Osteocyte (in vitro differentiated cells): ENCODE measurements around the gene DBP. TPM values are rescaled to one million over a fixed set of nuclear protein-coding genes. Genes with fewer than 3 reads are reported as not detected.

Experiments used
- DNase-seq: peaks from one replicate; pipeline ENCODE4 v3.0.0; 2021; ENCODE audit warnings: mixed read lengths; ENCODE audit not compliant: unreplicated experiment; ENCODE audit errors: extremely low spot score
- H3K27ac Mint-ChIP-seq: one replicate; pipeline ENCODE4 v1.8.0; 2021; ENCODE audit warnings: mild to moderate bottlenecking, mixed read lengths; ENCODE audit not compliant: unreplicated experiment
- H3K27me3 Mint-ChIP-seq: one replicate; pipeline ENCODE4 v1.8.0; 2021; ENCODE audit warnings: mixed read lengths; ENCODE audit not compliant: unreplicated experiment
- H3K36me3 Mint-ChIP-seq: one replicate; pipeline ENCODE4 v1.8.0; 2021; ENCODE audit warnings: mixed read lengths; ENCODE audit not compliant: unreplicated experiment
- H3K4me1 Mint-ChIP-seq: one replicate; pipeline ENCODE4 v1.8.0; 2021; ENCODE audit warnings: mixed read lengths; ENCODE audit not compliant: unreplicated experiment
- H3K4me3 Mint-ChIP-seq: one replicate; pipeline ENCODE4 v1.8.0; 2021; ENCODE audit warnings: mild to moderate bottlenecking, moderate library complexity, mixed read lengths; ENCODE audit not compliant: unreplicated experiment
- H3K9me3 Mint-ChIP-seq: one replicate; pipeline ENCODE4 v1.8.0; 2021; ENCODE audit warnings: mixed read lengths; ENCODE audit not compliant: unreplicated experiment
- CTCF ChIP-seq: fragments of 200-600 bp; sonication (generic); IDR thresholded peaks from 2 replicates; pipeline ENCODE4 v1.5.0; 2021; ENCODE audit warnings: antibody characterized with exemption, mild to moderate bottlenecking, moderate library complexity
- total RNA-seq: library from RNA; stranded (reverse); gene quantifications from 2 replicates; pipeline ENCODE4 v1.2.1, GENCODE V29; 2021

The DBP gene
- total RNA-seq, 1 donor from 2014 or later, result 20.3 TPM

GRCh38 chr19:48616491-48617056 is 20.6 kb downstream of the DBP start:
- H3K27ac Mint-ChIP-seq, result no peak overlapping the region
- no peaks in the 10 kb centered on the region for H3K9me3 Mint-ChIP-seq
- TF ChIP-seq CTCF, result no peak
- DNase-seq, result no peak
- peaks cover 17% of the 10 kb centered on the region for H3K36me3 Mint-ChIP-seq
- H3K4me3 Mint-ChIP-seq, result peak overlapping the region; percentile 96
- H3K27me3 Mint-ChIP-seq, result no peaks in the 10 kb centered on the region
- peaks cover 36% of the 10 kb centered on the region for H3K4me1 Mint-ChIP-seq

GRCh38 chr19:48616041-48616436 is 21.1 kb downstream of the DBP start:
- no peak for TF ChIP-seq CTCF
- no peak for DNase-seq

GRCh38 chr19:48615231-48616040 is 21.7 kb downstream of the DBP start:
- Mint-ChIP-seq H3K9me3 (no peaks in the 10 kb centered on the region), H3K27ac (no peak overlapping the region), H3K4me3 (no peak overlapping the region), H3K4me1 (peaks cover 33% of the 10 kb centered on the region), H3K27me3 (no peaks in the 10 kb centered on the region), H3K36me3 (peaks cover 14% of the 10 kb centered on the region)
- no peak for TF ChIP-seq CTCF
- no peak for DNase-seq

More at GRCh38 chr19:48616041-48616436, 21.1 kb downstream of the DBP start:
- H3K4me1 Mint-ChIP-seq, result peaks cover 33% of the 10 kb centered on the region
- H3K36me3 Mint-ChIP-seq, result peaks cover 14% of the 10 kb centered on the region
- H3K9me3 Mint-ChIP-seq, result no peaks in the 10 kb centered on the region
- no peaks in the 10 kb centered on the region for H3K27me3 Mint-ChIP-seq
- H3K27ac Mint-ChIP-seq, result no peak overlapping the region
- peak overlapping the region; percentile 96 for H3K4me3 Mint-ChIP-seq

GRCh38 chr19:48614436-48615230 is 22.5 kb downstream of the DBP start, which contains the start of gene FAM83E:
FAM83E (minus strand) TSS chr19:48615076; CDS start chr19:48613372, 1,704 bp downstream.
- H3K27me3 Mint-ChIP-seq, result no peaks in the 10 kb centered on the region
- peak within 1 kb of the TSS; percentile 59 for H3K27ac Mint-ChIP-seq
- H3K36me3 Mint-ChIP-seq, result peaks cover 14% of the 10 kb centered on the region
- H3K4me1 Mint-ChIP-seq, result peaks cover 27% of the 10 kb centered on the region
- H3K9me3 Mint-ChIP-seq, result no peaks in the 10 kb centered on the region
- no peak for TF ChIP-seq CTCF
- H3K4me3 Mint-ChIP-seq, result no peak within 1 kb of the TSS
- no peak for DNase-seq
